ENCODE results near the gene TRMT2A.

TRMT2A gene

DNA sequence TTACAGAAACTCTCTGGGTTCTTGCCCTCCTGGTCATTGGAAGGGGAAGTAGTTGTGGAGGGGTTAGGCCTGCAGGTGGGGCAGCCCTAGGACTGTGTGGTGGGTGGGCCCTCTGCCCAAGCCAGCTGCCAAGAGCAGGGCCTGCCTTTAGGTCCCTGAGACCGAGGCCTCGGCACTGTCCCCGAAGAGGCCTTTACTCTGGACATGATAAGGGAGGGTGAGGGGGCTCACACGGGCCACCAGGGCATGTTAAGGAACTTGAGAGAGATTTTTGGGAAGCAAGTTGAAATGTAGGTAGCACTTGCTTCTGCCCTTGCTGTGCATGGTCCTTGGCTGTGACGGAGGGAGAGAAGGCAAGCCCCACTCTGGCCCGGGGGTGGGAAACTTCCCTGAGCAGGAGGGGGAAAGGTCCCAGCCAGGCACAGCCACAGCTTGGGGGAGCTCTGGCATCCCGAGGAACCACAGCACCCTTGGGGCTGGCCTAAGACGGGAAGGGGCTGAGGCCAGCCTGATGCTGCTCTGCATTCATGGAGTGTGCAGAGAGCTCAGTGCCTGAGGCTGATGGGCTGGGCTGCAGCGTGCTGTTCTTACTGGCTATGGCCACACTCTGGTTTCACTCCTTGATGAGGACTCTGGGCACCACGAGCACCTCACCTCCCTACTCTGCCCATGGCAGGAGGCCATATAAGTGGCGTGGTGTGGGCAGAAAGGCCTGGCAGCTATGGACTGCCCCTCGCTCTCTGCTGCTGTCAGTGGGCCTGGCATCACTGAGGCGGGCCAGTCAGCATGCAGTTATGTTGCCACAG is 8.9 kb downstream of the TRMT2A start:
- TF ChIP-seq OSR1 (CRISPR knock-in tag; IDR thresholded peaks at IDR 0.05) (no peak), PPARA (CRISPR knock-in tag; IDR thresholded peaks at IDR 0.05; ENCODE audit: borderline replicate concordance) (no peak), ZNF565 (CRISPR knock-in tag; conservative IDR thresholded peaks at IDR 0.05; ENCODE audit: low read depth) (no peak), ZFP30 (CRISPR knock-in tag; IDR thresholded peaks at IDR 0.05) (no peak), ZC3H10 (CRISPR knock-in tag; IDR thresholded peaks at IDR 0.05) (no peak), RARB (CRISPR knock-in tag; IDR thresholded peaks at IDR 0.05) (no peak), BACH2 (CRISPR knock-in tag; IDR thresholded peaks at IDR 0.05; ENCODE audit: borderline replicate concordance) (no peak)
- TF ChIP-seq, protein P1, sequence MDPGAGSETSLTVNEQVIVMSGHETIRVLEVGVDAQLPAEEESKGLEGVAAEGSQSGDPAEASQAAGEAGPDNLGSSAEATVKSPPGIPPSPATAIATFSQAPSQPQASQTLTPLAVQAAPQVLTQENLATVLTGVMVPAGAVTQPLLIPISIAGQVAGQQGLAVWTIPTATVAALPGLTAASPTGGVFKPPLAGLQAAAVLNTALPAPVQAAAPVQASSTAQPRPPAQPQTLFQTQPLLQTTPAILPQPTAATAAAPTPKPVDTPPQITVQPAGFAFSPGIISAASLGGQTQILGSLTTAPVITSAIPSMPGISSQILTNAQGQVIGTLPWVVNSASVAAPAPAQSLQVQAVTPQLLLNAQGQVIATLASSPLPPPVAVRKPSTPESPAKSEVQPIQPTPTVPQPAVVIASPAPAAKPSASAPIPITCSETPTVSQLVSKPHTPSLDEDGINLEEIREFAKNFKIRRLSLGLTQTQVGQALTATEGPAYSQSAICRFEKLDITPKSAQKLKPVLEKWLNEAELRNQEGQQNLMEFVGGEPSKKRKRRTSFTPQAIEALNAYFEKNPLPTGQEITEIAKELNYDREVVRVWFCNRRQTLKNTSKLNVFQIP (CRISPR knock-in tag; IDR thresholded peaks at IDR 0.05; ENCODE audit: borderline replicate concordance, low read depth): no peak
- TF ChIP-seq, protein P2, sequence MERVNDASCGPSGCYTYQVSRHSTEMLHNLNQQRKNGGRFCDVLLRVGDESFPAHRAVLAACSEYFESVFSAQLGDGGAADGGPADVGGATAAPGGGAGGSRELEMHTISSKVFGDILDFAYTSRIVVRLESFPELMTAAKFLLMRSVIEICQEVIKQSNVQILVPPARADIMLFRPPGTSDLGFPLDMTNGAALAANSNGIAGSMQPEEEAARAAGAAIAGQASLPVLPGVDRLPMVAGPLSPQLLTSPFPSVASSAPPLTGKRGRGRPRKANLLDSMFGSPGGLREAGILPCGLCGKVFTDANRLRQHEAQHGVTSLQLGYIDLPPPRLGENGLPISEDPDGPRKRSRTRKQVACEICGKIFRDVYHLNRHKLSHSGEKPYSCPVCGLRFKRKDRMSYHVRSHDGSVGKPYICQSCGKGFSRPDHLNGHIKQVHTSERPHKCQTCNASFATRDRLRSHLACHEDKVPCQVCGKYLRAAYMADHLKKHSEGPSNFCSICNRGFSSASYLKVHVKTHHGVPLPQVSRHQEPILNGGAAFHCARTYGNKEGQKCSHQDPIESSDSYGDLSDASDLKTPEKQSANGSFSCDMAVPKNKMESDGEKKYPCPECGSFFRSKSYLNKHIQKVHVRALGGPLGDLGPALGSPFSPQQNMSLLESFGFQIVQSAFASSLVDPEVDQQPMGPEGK (CRISPR knock-in tag; IDR thresholded peaks at IDR 0.05; ENCODE audit: borderline replicate concordance): no peak
- ATAC-seq: no peak

DNA sequence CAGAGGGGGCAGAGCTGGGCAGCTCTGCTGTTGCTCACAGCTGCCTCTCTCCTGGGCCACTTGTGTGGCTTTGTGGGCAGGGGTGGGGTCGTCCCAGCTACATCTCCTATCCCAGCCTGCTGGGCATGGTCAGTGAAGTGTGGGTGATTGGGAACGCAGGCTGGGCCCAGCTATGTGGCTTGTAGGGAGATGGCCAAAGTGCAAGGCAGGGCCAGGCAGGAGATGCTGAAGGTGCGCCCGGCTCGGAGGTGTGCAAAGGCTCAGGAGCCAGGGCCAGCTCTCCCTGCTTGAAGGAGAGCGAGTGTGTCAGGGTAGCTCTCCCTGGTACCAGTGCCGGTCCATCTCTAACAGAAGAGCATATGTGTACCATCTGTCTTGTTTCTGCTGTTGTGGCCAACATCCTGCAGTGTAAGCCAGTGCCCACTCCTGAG is 9.5 kb downstream of the TRMT2A start:
- TF ChIP-seq ZC3H10 (CRISPR knock-in tag; IDR thresholded peaks at IDR 0.05): no peak
- TF ChIP-seq BACH2 (CRISPR knock-in tag; IDR thresholded peaks at IDR 0.05; ENCODE audit: borderline replicate concordance): no peak
- no peak for TF ChIP-seq GLIS3 (CRISPR knock-in tag; IDR thresholded peaks at IDR 0.05)
- TF ChIP-seq ZNF70 (CRISPR knock-in tag; IDR thresholded peaks at IDR 0.05): no peak
- TF ChIP-seq ARNTL (CRISPR knock-in tag; IDR thresholded peaks at IDR 0.05; ENCODE audit: borderline replicate concordance, low read depth): no peak
- TF ChIP-seq, protein P3, sequence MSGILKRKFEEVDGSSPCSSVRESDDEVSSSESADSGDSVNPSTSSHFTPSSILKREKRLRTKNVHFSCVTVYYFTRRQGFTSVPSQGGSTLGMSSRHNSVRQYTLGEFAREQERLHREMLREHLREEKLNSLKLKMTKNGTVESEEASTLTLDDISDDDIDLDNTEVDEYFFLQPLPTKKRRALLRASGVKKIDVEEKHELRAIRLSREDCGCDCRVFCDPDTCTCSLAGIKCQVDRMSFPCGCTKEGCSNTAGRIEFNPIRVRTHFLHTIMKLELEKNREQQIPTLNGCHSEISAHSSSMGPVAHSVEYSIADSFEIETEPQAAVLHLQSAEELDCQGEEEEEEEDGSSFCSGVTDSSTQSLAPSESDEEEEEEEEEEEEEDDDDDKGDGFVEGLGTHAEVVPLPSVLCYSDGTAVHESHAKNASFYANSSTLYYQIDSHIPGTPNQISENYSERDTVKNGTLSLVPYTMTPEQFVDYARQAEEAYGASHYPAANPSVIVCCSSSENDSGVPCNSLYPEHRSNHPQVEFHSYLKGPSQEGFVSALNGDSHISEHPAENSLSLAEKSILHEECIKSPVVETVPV (CRISPR knock-in tag; IDR thresholded peaks at IDR 0.05): no peak
- ATAC-seq: no peak

DNA sequence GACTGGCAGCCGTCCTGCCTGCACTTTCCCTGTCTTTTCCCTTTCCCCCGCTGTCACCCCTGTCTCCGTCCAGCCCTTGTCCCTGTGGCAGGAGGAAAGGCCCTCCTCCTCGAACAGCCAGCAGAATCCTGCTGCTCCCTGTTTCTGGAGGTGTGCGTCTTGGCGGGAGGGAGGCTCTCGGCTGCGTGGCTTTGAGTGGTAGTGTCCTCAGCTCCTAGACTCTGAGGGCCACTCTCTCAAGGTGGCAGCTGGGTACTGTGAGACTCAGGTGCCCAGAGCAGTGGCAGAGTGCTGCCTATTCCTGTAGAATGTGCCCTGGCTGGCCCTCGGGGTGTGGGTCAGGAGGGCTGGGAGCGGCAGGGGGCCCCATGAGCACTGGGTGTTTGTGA is 10.2 kb downstream of the TRMT2A start:
- TF ChIP-seq, protein P1 (CRISPR knock-in tag; IDR thresholded peaks at IDR 0.05; ENCODE audit: borderline replicate concordance, low read depth): no peak
- TF ChIP-seq, protein P2 (CRISPR knock-in tag; IDR thresholded peaks at IDR 0.05; ENCODE audit: borderline replicate concordance): no peak
- TF ChIP-seq ZFP3 (CRISPR knock-in tag; IDR thresholded peaks at IDR 0.05) (no peak), CSDC2 (CRISPR knock-in tag; IDR thresholded peaks at IDR 0.05) (no peak), ESRRG (CRISPR knock-in tag; IDR thresholded peaks at IDR 0.05) (no peak), ISL1 (CRISPR knock-in tag; IDR thresholded peaks at IDR 0.05) (no peak), ZNF565 (CRISPR knock-in tag; conservative IDR thresholded peaks at IDR 0.05; ENCODE audit: low read depth) (no peak), PPARA (CRISPR knock-in tag; IDR thresholded peaks at IDR 0.05; ENCODE audit: borderline replicate concordance) (no peak), ZC3H10 (CRISPR knock-in tag; IDR thresholded peaks at IDR 0.05) (no peak), SNAI2 (CRISPR knock-in tag; IDR thresholded peaks at IDR 0.05) (no peak), TCF4 (CRISPR knock-in tag; IDR thresholded peaks at IDR 0.05; ENCODE audit: borderline replicate concordance) (no peak), OSR1 (CRISPR knock-in tag; IDR thresholded peaks at IDR 0.05) (no peak)
- TF ChIP-seq, protein P3 (CRISPR knock-in tag; IDR thresholded peaks at IDR 0.05): no peak
- no peak for ATAC-seq
